Ovary (tissue), 3 donors: ENCODE data around the gene CACNG4.

Source experiments
- POLR2A ChIP-seq: fragments of 450-650 bp; IDR thresholded peaks from one replicate; pipeline ENCODE4 v1.6.1; 2017; ENCODE audit warnings: antibody characterized with exemption, mild to moderate bottlenecking, moderate library complexity
- TF ChIP-seq, protein P1 (sequence below), 3 donors: fragments of 450-650 bp in 2 of 3; fragments of 200-600 bp in 1 of 3; IDR thresholded peaks; one replicate each; pipeline versions ENCODE4 v1.5.1 to v1.8.0; 2016 to 2022; ENCODE audit warnings: antibody characterized with exemption in 3 of 3, mild to moderate bottlenecking in 1 of 3
- donor health status: DM: no; HTN: no; CAD: no.

DNA sequence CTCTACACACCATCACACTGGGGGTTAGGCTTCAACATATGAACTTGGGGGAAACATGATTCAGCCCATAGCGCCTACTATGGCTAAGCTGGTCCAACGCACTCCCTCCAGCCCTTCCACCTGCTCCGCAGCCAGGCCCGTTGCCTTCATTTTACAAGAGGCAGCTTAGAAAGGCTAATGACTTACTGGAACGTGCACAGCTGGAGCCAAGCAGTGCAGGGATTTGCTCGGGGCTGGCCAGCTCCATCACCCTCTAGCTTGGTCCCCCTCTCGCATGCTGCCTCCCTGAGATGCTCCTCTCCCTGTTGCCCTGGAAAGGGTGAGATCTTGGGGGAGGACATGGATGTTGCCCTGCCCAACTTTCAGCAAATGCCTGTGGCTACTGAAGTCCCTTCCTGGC, 77.0 kb downstream of the CACNG4 start:
- TF ChIP-seq, protein P1, sequence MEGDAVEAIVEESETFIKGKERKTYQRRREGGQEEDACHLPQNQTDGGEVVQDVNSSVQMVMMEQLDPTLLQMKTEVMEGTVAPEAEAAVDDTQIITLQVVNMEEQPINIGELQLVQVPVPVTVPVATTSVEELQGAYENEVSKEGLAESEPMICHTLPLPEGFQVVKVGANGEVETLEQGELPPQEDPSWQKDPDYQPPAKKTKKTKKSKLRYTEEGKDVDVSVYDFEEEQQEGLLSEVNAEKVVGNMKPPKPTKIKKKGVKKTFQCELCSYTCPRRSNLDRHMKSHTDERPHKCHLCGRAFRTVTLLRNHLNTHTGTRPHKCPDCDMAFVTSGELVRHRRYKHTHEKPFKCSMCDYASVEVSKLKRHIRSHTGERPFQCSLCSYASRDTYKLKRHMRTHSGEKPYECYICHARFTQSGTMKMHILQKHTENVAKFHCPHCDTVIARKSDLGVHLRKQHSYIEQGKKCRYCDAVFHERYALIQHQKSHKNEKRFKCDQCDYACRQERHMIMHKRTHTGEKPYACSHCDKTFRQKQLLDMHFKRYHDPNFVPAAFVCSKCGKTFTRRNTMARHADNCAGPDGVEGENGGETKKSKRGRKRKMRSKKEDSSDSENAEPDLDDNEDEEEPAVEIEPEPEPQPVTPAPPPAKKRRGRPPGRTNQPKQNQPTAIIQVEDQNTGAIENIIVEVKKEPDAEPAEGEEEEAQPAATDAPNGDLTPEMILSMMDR (IDR thresholded peaks at IDR 0.05): no peak
- TF ChIP-seq POLR2A: no peak
